NCI-H510A treated with DMSO at 0.1 percent for 48 hours (cell line): ENCODE results near the gene SIMC1.
"Not testable (repeated sequence)": the region's sequence is repeated elsewhere in the genome, so short reads cannot be mapped to it uniquely, and the experiment has no call there.

ENCODE experiments used
- DNase-seq: peaks from one replicate; lab custom pipeline; 2025; lab: John Stamatoyannopoulos, UW

Gene SIMC1

DNA sequence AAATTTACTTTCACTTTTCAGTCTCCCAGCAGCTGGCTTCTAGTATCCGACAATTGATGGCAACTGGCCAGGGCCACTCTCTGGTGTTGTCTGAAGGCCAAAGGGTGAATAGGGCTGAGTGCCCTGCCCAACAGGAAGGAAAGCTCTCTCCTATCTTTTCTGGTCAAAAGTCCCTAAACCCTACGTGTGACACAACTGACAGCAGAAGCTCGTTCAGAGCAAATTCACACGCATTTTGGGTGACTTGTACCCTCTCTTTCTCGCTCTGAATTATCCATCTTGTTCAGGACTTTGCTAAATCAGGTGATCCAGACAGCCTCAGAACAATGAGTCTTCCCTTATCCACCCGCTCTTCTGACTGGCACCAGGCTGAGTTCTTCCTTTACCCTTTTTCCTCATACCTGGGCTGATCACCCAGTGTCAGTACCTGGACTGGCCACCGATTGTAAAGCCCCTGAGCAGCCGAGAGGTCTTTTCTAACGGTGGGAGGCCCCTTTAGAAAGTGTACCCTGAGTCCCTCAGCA, 21.8 kb upstream of the SIMC1 start:
- DNase-seq = not testable (repeated sequence)

GRCh38 chr5:176217188-176217729, 21.0 kb upstream of the SIMC1 start:
- DNase-seq = not testable (repeated sequence)

- DNase-seq = not testable (repeated sequence)
Measured at GRCh38 chr5:176217764-176218163, 20.5 kb upstream of the SIMC1 start.

DNA sequence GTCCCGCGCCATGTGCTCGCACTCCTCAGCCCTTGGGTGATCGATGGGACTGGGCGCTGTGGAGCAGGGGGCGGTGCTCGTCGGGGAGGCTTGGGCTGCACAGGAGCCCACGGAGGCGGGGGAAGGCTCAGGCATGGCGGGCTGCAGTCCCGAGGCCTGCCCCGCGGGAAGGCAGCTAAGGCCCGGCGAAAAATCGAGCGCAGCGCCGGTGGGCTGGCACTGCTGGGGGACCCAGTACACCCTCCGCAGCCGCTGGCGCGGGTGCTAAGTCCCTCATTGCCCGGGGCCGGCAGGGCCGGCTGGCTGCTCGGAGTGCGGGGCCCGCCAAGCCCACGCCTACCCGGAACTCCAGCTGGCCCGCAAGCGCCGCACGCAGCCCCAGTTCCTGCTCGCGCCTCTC, 16.2 kb upstream of the SIMC1 start:
- DNase-seq = not testable (repeated sequence)

GRCh38 chr5:176228358-176228757, 9.9 kb upstream of the SIMC1 start:
- not testable (repeated sequence) for DNase-seq

GRCh38 chr5:176233253-176233652, 5.0 kb upstream of the SIMC1 start:
- not testable (repeated sequence) for DNase-seq

DNA sequence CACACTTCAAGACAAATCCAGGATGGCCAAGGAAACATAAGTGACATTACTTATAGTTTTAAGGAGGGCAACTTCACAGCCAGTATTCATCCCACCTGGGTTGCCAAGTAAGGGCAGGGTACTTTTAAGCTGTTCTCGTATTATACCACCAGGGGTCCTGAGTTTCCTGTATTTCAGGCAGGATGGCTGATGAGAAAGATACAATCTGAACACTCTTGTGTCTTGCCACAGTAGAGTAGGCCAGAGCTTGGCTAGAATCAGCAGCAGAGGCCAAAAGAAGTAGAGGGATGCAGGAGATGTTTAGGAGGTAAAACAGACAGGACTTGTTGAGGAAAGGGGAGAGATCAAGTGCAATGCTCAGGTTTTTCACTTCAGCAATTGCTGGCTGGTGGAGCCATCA, 3.1 kb upstream of the SIMC1 start:
- DNase-seq = not testable (repeated sequence)

DNA sequence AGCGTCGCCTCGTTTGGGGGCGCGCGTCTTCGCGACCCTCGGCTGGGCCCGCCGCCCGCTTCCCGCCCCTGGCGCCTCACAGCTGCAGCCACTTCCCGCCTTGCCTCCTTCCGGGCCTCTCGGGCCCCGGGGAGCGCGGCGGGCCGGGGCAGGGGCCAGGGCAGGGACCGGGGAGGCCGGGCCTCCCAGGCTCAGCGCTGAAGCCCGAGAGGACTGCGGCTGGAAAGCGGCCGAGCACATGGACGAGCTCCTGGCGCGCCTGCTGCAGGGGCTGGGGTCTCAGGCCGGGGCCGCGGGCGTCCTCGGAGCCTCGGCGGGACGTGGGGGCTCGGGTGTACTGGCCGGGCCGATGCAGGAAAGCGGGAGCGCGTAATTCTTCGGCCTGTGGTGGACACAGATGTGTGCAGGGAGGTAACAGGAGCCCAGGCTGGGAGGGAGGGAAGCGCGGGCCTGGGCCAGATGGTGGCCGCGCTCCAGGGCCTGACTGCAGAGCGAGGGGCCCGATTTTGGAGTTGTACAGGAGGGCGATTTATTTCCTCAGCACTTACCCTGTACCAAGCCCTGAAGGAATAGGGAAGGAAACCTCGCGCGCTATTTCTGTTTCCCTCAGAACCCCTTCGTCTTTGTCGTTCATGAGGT, 540 bp downstream of the SIMC1 start:
- DNase-seq = not testable (repeated sequence)

GRCh38 chr5:176239304-176239703, 1.1 kb downstream of the SIMC1 start:
- DNase-seq = not testable (repeated sequence)

GRCh38 chr5:176244318-176244717, 6.1 kb downstream of the SIMC1 start:
- not testable (repeated sequence) for DNase-seq

DNA sequence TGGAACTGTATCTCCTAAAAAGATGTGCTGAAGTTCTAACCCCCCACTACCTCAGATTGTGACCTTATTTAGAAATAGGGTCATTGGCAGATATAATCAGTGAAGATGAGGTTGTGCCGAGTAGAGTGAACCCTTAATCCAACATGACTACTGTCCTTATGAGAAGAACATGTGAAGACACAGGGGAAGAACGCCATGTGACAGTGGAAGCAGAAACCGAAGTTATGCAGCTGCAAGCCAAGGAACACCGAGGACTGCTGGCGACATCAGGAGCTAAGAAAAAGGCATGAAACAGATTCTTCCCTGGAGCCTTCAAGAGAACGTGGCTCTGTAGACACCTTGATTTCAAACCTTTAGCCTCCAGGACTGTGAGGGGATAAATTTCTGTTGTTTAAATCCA, 6.8 kb downstream of the SIMC1 start:
- not testable (repeated sequence) for DNase-seq

- DNase-seq = not testable (repeated sequence)
Measured at GRCh38 chr5:176245489-176245888, 7.3 kb downstream of the SIMC1 start.

DNA sequence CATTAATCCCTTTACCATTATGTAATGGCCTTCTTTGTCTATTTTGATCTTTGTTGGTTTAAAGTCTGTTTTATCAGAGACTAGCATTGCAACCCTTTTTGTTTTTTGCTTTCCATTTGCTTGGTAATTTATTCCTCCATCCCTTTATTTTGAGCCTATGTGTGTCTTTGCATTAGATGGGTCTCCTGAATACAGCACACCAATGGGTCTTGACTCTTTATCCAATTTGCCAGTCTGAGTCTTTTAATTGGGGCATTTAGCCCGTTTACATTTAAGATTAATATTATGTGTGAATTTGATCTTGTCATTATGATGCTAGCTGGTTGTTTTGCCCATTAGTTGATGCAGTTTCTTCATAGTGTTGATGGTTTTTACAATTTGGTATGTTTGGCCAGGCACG, 12.5 kb downstream of the SIMC1 start:
- DNase-seq = not testable (repeated sequence)

- DNase-seq = not testable (repeated sequence)
Measured at GRCh38 chr5:176252171-176252570, 13.9 kb downstream of the SIMC1 start.

DNA sequence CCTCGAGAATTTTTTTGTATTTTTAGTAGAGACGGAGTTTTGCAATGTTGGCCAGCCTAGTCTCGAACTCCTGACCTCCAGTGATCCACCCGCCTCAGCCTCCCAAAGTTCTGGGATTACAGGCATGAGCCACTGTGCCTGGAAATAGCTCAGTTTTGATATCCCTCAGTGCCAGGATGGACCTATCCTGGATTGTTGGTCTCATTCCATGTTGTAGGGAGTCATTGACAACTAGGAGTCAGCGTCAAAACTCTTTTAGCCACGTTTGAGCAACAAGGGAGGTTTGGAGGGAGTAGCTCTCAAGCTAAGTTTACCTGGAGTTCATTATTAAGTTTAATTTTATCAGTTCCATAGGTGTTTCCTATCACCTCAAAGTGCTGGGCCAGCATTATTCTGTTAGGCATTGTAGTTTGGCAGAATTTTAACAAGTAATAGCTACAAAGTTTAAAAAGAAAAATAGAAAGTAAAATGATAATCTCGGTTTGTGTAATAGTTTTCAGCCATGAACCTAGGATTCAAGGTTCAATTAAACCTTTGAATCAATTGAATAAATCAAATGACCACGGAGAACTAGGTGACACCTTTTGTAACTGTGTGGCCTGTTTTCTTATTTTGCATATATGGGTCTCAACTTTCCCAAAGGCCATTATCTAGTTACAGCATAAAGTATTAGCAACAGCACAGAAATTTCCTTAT, 15.3 kb downstream of the SIMC1 start:
- not testable (repeated sequence) for DNase-seq

GRCh38 chr5:176254066-176254393, 15.8 kb downstream of the SIMC1 start:
- not testable (repeated sequence) for DNase-seq

DNA sequence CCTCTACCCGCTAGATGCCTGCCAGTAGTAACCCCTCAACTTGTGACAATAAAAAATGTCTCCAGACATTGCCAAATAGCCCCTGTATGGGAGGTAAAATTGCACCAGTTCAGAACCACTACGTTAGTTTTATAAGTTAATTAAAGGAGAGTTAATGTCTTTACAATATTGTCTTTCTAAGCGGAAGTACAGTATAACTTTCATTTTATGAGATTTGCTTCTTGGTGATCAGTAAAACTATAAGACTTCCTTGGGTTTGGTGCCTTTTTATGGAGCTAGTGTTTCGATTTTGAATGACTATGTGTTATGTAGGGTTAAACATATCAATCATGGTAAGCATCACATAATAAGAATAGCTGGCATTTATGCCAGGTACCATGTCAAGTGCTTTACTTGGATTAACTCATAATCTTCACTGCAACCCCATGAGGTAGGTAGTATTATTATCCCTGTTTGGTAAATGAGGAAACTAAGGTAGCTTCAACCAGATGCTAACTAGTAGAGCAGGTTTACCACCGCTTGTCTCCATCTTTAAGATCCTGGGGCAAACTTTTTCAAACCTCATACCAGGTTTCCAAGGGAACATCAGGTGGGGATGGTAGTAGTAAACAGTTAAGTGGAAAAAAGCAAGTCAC, 19.8 kb downstream of the SIMC1 start:
- DNase-seq = not testable (repeated sequence)

DNA sequence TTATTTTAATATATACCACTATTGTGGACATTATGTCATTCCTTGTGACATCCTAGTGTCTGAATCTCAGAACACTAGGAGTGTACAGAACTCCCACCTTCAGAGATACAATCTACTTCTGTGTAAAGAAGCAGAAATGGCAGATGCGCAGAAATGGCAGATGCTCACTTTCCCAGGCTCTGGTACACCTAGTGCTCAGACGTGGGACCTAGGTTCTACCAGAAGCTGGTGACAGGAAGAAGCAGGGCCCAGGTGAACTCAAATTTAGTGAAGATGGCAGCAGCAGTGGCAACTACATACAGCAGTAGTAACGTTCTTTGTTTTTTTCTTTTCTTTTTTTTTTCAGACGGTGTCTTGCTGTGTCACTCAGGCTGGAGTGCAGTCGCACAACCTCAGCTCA, 22.5 kb downstream of the SIMC1 start:
- DNase-seq = not testable (repeated sequence)

GRCh38 chr5:176266448-176266847, 28.2 kb downstream of the SIMC1 start:
- DNase-seq = not testable (repeated sequence)

GRCh38 chr5:176289018-176289417, 50.8 kb downstream of the SIMC1 start:
- DNase-seq = not testable (repeated sequence)

DNA sequence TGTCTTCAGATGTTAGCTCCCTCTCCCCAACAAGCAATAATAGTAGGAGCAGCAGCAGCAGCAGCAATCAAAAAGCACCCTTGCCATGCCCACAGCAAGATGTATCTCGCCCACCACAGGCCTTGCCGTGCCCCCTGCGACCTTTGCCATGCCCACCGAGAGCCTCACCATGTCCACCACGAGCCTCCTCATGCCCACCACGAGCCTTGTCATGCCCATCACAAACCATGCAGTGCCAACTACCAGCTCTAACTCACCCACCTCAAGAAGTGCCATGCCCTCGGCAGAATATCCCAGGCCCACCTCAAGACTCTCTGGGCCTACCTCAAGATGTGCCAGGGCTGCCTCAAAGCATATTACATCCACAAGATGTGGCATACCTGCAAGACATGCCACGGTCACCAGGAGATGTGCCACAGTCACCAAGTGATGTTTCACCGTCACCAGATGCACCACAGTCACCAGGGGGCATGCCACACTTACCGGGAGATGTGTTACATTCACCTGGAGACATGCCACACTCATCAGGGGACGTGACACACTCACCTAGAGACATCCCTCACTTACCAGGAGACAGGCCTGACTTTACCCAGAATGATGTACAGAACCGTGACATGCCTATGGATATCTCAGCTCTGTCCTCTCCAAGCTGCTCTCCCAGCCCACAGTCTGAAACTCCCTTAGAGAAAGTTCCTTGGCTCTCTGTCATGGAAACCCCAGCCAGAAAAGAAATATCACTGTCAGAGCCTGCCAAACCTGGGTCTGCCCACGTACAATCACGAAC, 52.0 kb downstream of the SIMC1 start:
- not testable (repeated sequence) for DNase-seq

DNA sequence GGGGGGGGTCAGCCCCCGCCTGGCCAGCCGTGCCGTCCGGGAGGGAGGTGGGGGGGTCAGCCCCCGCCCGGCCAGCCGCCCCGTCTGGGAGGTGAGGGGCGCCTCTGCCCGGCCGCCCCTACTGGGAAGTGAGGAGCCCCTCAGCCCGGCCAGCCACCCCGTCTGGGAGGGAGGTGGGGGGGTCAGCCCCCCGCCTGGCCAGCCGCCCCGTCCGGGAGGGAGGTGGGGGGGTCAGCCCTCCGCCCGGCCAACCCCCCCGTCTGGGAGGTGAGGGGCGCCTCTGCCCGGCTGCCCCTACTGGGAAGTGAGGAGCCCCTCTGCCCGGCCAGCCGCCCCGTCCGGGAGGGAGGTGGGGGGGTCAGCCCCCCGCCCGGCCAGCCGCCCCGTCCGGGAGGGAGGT, 67.1 kb downstream of the SIMC1 start:
- not testable (repeated sequence) for DNase-seq
